Endothelial cell of umbilical vein (primary cell): Measurements from ENCODE around the gene SH3BP1. TPM values are rescaled to one million over a fixed set of nuclear protein-coding genes. Genes with fewer than 3 reads are reported as not detected.

Source experiments
- BruUV-seq: library from RNA; stranded (reverse); fragments of 400-500 nt; replicated peaks from 2 replicates; lab custom pipeline; 2021; lab: Mats Ljungman, UMichigan
- CTCF ChIA-PET: fragments of 300-600, 350-600 bp; sonication (Branson Sonifier 250); formaldehyde crosslinking; loops from one replicate; lab custom pipeline; 2021; ENCODE audit warnings: antibody characterized with exemption, inconsistent platforms; lab: Charles Lee
- POLR2A ChIA-PET: fragments of 300-600, 350-600 bp; sonication (Branson Sonifier 250); formaldehyde crosslinking; loops from one replicate; lab custom pipeline; 2021; ENCODE audit warnings: antibody characterized with exemption, inconsistent platforms; lab: Charles Lee
- DNase-seq: peaks from one replicate; pipeline ENCODE4 v3.0.0-alpha.2; 2011; ENCODE audit warnings: low read depth, low spot score
- FAIRE-seq: peaks from 2 replicates; lab custom pipeline; 2011; peaks lifted over from hg19 to GRCh38; lab: Jason Lieb, UNC
- H2AFZ ChIP-seq: 2 replicates; pipeline ENCODE4 v1.6.0; 2012; ENCODE audit warnings: low read depth, low read length, control low read depth, inconsistent platforms
- H3K27ac ChIP-seq: 2 replicates; pipeline ENCODE4 v1.5.1; 2011; ENCODE audit warnings: low read depth, mild to moderate bottlenecking, control low read depth, low read length, moderate library complexity; ENCODE audit not compliant: insufficient read depth
- H3K27me3 ChIP-seq, 2 experiments: 2 replicates each; pipeline versions ENCODE4 v1.6.0 to v1.6.1; 2011; ENCODE audit warnings: low read length in 2 of 2, mixed read lengths in 1 of 2; ENCODE audit not compliant: control insufficient read depth in 2 of 2, insufficient read depth in 2 of 2
- H3K36me3 ChIP-seq, 2 experiments: 2 replicates in 1 of 2; 3 replicates in 1 of 2; pipeline ENCODE4 v1.5.1; 2011; ENCODE audit warnings: low read length in 2 of 2, mild to moderate bottlenecking in 1 of 2, moderate library complexity in 1 of 2; ENCODE audit not compliant: control insufficient read depth in 2 of 2, insufficient read depth in 2 of 2; ENCODE audit errors: extremely low read depth in 1 of 2
- H3K4me1 ChIP-seq: 3 replicates; pipeline ENCODE4 v1.5.1; 2011; ENCODE audit warnings: mild to moderate bottlenecking, low read length; ENCODE audit not compliant: control insufficient read depth, insufficient read depth; ENCODE audit errors: extremely low read depth
- H3K4me2 ChIP-seq: 2 replicates; pipeline ENCODE4 v1.6.1; 2011; ENCODE audit warnings: low read length, control low read depth, mixed read lengths; ENCODE audit not compliant: insufficient read depth
- H3K4me3 ChIP-seq, 3 experiments: fragments of 200-600 bp in 1 of 3; sonication (generic), shearing (Covaris generic) in 1 of 3; replicated peaks in 1 of 3; 2 replicates each; pipeline ENCODE4 v1.5.1; 2011 to 2016; ENCODE audit warnings: control low read depth in 3 of 3, low read length in 3 of 3, mild to moderate bottlenecking in 2 of 3, inconsistent platforms in 1 of 3, low read depth in 1 of 3, moderate library complexity in 1 of 3; ENCODE audit not compliant: insufficient read depth in 1 of 3
- H3K79me2 ChIP-seq: 2 replicates; pipeline ENCODE4 v1.6.0; 2012; ENCODE audit warnings: low read length, inconsistent platforms; ENCODE audit not compliant: control insufficient read depth, insufficient read depth
- H3K9ac ChIP-seq: replicated peaks from 2 replicates; pipeline ENCODE3; 2011; ENCODE audit warnings: low read length, control low read depth; ENCODE audit not compliant: insufficient read depth; ENCODE audit errors: extremely low read depth
- H3K9me1 ChIP-seq: replicated peaks from 3 replicates; pipeline ENCODE4 v1.6.0; 2011; ENCODE audit warnings: mild to moderate bottlenecking, low read length; ENCODE audit not compliant: control insufficient read depth, insufficient read depth; ENCODE audit errors: extremely low read depth
- H3K9me3 ChIP-seq: replicated peaks from 2 replicates; pipeline ENCODE4 v1.5.1; 2012; ENCODE audit warnings: low read length, inconsistent platforms; ENCODE audit not compliant: control insufficient read depth, insufficient read depth
- H4K20me1 ChIP-seq: replicated peaks from 2 replicates; pipeline ENCODE3; 2011; ENCODE audit warnings: mild to moderate bottlenecking, low read length; ENCODE audit not compliant: control insufficient read depth, insufficient read depth; ENCODE audit errors: extremely low read depth
- FOS ChIP-seq: IDR thresholded peaks from 2 replicates; pipeline ENCODE4 v1.6.1; 2011; ENCODE audit warnings: mild to moderate bottlenecking, low read length, moderate library complexity, borderline replicate concordance; ENCODE audit not compliant: insufficient read depth
- GATA2 ChIP-seq: IDR thresholded peaks from 2 replicates; pipeline ENCODE4 v1.7.0; 2011; ENCODE audit warnings: low read depth, mild to moderate bottlenecking, moderate library complexity, mixed read lengths, low read length; ENCODE audit not compliant: insufficient read length, insufficient read depth
- MYC ChIP-seq: IDR thresholded peaks from one replicate; pipeline ENCODE4 v1.6.1; 2011; ENCODE audit warnings: mild to moderate bottlenecking, low read depth, low read length
- POLR2A ChIP-seq: IDR thresholded peaks from 2 replicates; pipeline ENCODE4 v1.6.1; 2012; ENCODE audit warnings: low read depth, mild to moderate bottlenecking, control low read depth, low read length
- POLR2AphosphoS5 ChIP-seq: IDR thresholded peaks from 2 replicates; pipeline ENCODE4 v1.6.1; 2012; ENCODE audit warnings: low read depth, mild to moderate bottlenecking, control low read depth, low read length, moderate library complexity; ENCODE audit not compliant: insufficient read depth
- dilution Hi-C: fragments of 300-500 bp; cut with MboI; formaldehyde crosslinking; loops from one replicate; pipeline ENCODE4 v1.15.0; 2019; ENCODE audit warnings: low sequenced_read_pairs; ENCODE audit not compliant: extremely low pct_ligation_motif_present
- intact Hi-C: fragments of 100-400 bp; cut with micrococcal nuclease; formaldehyde crosslinking; loops from one replicate; pipeline ENCODE4 v1.10.0; 2022
- polyA plus RNA-seq, 4 experiments: library from polyadenylated mRNA; depleted of rRNA in 3 of 4; stranded (reverse) in 3 of 4; unstranded in 1 of 4; fragments of >200 nt; gene quantifications; 2 replicates each; pipeline versions ENCODE4 v1.2.1 to v1.2.3, GENCODE V29; 2011 to 2012; ENCODE audit warnings: missing spikeins in 1 of 4
- total RNA-seq: library from RNA; stranded (reverse); gene quantifications from 2 replicates; pipeline ENCODE4 v1.2.3, GENCODE V29; 2021
- TF ChIP-seq, protein P1 (sequence below): IDR thresholded peaks from 2 replicates; pipeline ENCODE4 v1.6.1; 2011; ENCODE audit not compliant: insufficient read depth, insufficient read length

The SH3BP1 gene
- total and polyA plus RNA-seq, 2 donors (not counting 3 experiments of a cell fraction or from before 2014, with no cell fraction given), result 2.3 to 4.3 TPM

DNA sequence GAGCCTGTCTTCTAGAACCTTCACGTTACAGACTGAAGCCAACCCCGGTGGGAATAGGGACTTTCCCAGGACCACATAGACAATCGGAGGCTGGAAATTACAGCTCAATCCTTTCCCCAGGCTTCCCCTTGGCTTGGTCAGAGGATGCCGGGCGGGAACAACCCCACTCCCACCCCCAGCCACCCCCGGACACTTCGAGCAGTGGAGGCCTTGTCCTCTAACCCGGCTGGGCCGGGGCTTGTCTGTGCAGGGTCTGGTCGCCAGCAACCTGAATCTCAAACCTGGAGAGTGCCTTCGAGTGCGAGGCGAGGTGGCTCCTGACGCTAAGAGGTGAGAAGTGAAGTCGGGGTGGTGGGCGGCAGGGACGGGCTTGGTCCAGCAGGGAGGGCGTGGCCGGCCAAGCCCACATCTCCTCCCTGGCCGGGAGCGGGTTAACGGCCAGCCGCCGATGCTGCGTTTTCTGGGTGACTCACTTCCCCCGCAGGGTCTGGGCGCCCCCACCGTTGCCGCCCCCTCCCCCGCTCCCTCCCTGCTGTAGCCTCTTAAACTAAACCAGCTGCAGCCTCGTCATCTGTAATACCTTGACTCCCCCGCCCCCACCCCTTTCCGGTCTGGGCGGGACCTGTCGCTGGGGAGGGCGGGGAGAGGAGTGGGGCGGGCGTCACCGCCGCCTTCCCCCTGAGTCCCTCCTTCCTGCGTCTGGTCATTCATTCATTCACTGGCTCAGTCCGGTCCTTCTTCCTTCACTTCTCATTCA, 37.4 kb downstream of the SH3BP1 start:
- peaks cover 7 to 8% of the 10 kb centered on the region in 2 experiments for H3K36me3 ChIP-seq
- CTCF ChIA-PET, result interaction anchor here (1.0 to 4.0 kb wide), 5 partner anchors 9 to 33 kb away, joined by 3 to 70 read pairs (median 14); partner anchors contain the start of genes NOL12 and PDXP
- no peaks in the 10 kb centered on the region for H3K9me3 ChIP-seq
- H3K4me1 ChIP-seq, result peaks cover 9% of the 10 kb centered on the region
- TF ChIP-seq FOS (peak; percentile 71), GATA2 (no peak), POLR2AphosphoS5 (peak; percentile 95), MYC (no peak), POLR2A (peak; percentile 81)
- TF ChIP-seq, protein P1, sequence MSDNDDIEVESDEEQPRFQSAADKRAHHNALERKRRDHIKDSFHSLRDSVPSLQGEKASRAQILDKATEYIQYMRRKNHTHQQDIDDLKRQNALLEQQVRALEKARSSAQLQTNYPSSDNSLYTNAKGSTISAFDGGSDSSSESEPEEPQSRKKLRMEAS, result no peak
- H3K79me2 ChIP-seq, result peaks cover 28% of the 10 kb centered on the region
- FAIRE-seq (peak; percentile 96), DNase-seq (peak; percentile 95)
- BruUV-seq, result TSS peak; percentile 95
- peak overlapping the region; percentile 80 for H3K4me2 ChIP-seq
- peak overlapping the region; percentile 58 for H3K9ac ChIP-seq
- H4K20me1 ChIP-seq, result no peaks in the 10 kb centered on the region
- peak overlapping the region; percentile 63 to 80 (median 66) for H3K4me3 ChIP-seq
- H3K9me1 ChIP-seq, result no peaks in the 10 kb centered on the region
- no peaks in the 10 kb centered on the region for H3K27me3 ChIP-seq
- intact Hi-C loops (loop anchor here (1.0 to 5.0 kb wide), 3 partner anchors 9 to 115 kb away; partner anchors contain the start of genes CDC42EP1 and NOL12), dilution Hi-C loops (no loop called here)
- H2AFZ ChIP-seq, result no peak overlapping the region
- H3K27ac ChIP-seq, result peak overlapping the region; percentile 81
- POLR2A ChIA-PET, result interaction anchor here (0.6 to 1.1 kb wide), 2 partner anchors 18 to 53 kb away, joined by 5 to 7 read pairs; no protein-coding TSS in a partner anchor
